MV-4-11 (cell line): ENCODE measurements around the gene SNX1.
"Not testable (repeated sequence)": the region's sequence is repeated elsewhere in the genome, so short reads cannot be mapped to it uniquely, and the experiment has no call there.

Experiments used
- DNase-seq: peaks from one replicate; lab custom pipeline; 2025; lab: John Stamatoyannopoulos, UW

The SNX1 gene

GRCh38 chr15:64073496-64073895 is 22.3 kb upstream of the SNX1 start:
- DNase-seq: not testable (repeated sequence)

- no peak for DNase-seq
Measured at GRCh38 chr15:64082757-64083156, 13.0 kb upstream of the SNX1 start.

- DNase-seq: peak; percentile 90
Measured at GRCh38 chr15:64089543-64090280, 6.1 kb upstream of the SNX1 start.

GRCh38 chr15:64090527-64090926 is 5.3 kb upstream of the SNX1 start:
- DNase-seq: peak; percentile 90

GRCh38 chr15:64092075-64092820 is 3.5 kb upstream of the SNX1 start:
- DNase-seq: no peak

GRCh38 chr15:64092864-64093626 is 2.7 kb upstream of the SNX1 start:
- DNase-seq: peak; percentile 67

- DNase-seq: peak; percentile 100
Measured at GRCh38 chr15:64093627-64094417, 2.0 kb upstream of the SNX1 start, which contains the start of gene CIAO2A. CIAO2A (minus strand) TSS chr15:64093838; CDS start chr15:64093768, 70 bp downstream.

- DNase-seq: no peak
Measured at GRCh38 chr15:64095431-64095794, 369 bp upstream of the SNX1 start.

- DNase-seq: no peak
Measured at GRCh38 chr15:64096668-64097384, 1.0 kb downstream of the SNX1 start.

GRCh38 chr15:64099379-64099778 is 3.6 kb downstream of the SNX1 start:
- DNase-seq: no peak

GRCh38 chr15:64100958-64101357 is 5.2 kb downstream of the SNX1 start:
- DNase-seq: peak; percentile 74

- DNase-seq: no peak
Measured at GRCh38 chr15:64102497-64102896, 6.7 kb downstream of the SNX1 start.

GRCh38 chr15:64105113-64105704 is 9.4 kb downstream of the SNX1 start:
- DNase-seq: peak; percentile 89

- DNase-seq: no peak
Measured at GRCh38 chr15:64107337-64107736, 11.6 kb downstream of the SNX1 start.

- DNase-seq: not testable (repeated sequence)
Measured at GRCh38 chr15:64110108-64110701, 14.4 kb downstream of the SNX1 start.

- DNase-seq: peak; percentile 11
Measured at GRCh38 chr15:64110950-64111678, 15.3 kb downstream of the SNX1 start.

GRCh38 chr15:64111679-64112050 is 15.9 kb downstream of the SNX1 start:
- DNase-seq: no peak

GRCh38 chr15:64112073-64112772 is 16.4 kb downstream of the SNX1 start:
- no peak for DNase-seq

- DNase-seq: peak; percentile 81
Measured at GRCh38 chr15:64112904-64113303, 17.1 kb downstream of the SNX1 start.
